HG03108 (cell line): ENCODE results near the gene NT5DC2.

Experiments
- ATAC-seq: cut with Tn5 transposase; IDR thresholded peaks from one replicate; pipeline ENCODE4 v1.9.1; 2021; ENCODE audit warnings: moderate library complexity; ENCODE audit not compliant: unreplicated experiment

NT5DC2 gene

GRCh38 chr3:52533623-52534280 is at the start of gene NT5DC2:
Gene NT5DC2 (minus strand): TSS chr3:52533857. CDS start chr3:52533737, 120 bp downstream.
- peak; percentile 25 for ATAC-seq

- ATAC-seq: no peak
Observed at GRCh38 chr3:52574056-52574965, 40.7 kb upstream of the NT5DC2 start.

GRCh38 chr3:52572221-52572620 is 38.6 kb upstream of the NT5DC2 start:
- no peak for ATAC-seq

- no peak for ATAC-seq
Observed at GRCh38 chr3:52570076-52570475, 36.4 kb upstream of the NT5DC2 start.

- ATAC-seq: no peak
Observed at GRCh38 chr3:52568069-52568468, 34.4 kb upstream of the NT5DC2 start.

- ATAC-seq: no peak
Observed at GRCh38 chr3:52563984-52564383, 30.3 kb upstream of the NT5DC2 start.

- ATAC-seq: no peak
Observed at GRCh38 chr3:52561028-52561747, 27.5 kb upstream of the NT5DC2 start.

- ATAC-seq: no peak
Observed at GRCh38 chr3:52558436-52558835, 24.8 kb upstream of the NT5DC2 start.

- ATAC-seq: no peak
Observed at GRCh38 chr3:52557011-52557960, 23.6 kb upstream of the NT5DC2 start.

GRCh38 chr3:52555056-52555455 is 21.4 kb upstream of the NT5DC2 start:
- no peak for ATAC-seq

- no peak for ATAC-seq
Observed at GRCh38 chr3:52554026-52554755, 20.5 kb upstream of the NT5DC2 start.

GRCh38 chr3:52552089-52552488 is 18.4 kb upstream of the NT5DC2 start:
- ATAC-seq: no peak

GRCh38 chr3:52551118-52551517 is 17.5 kb upstream of the NT5DC2 start:
- ATAC-seq: no peak

GRCh38 chr3:52547143-52547542 is 13.5 kb upstream of the NT5DC2 start:
- ATAC-seq: no peak

- no peak for ATAC-seq
Observed at GRCh38 chr3:52546111-52546901, 12.6 kb upstream of the NT5DC2 start.

GRCh38 chr3:52544937-52545336 is 11.3 kb upstream of the NT5DC2 start:
- no peak for ATAC-seq

GRCh38 chr3:52541050-52541449 is 7.4 kb upstream of the NT5DC2 start:
- ATAC-seq: no peak

- no peak for ATAC-seq
Observed at GRCh38 chr3:52539010-52539653, 5.5 kb upstream of the NT5DC2 start.
